Coronary artery (tissue), 2 donors: ENCODE measurements around the gene ADCY9.

Experiments
- DNase-seq: peaks from one replicate; pipeline ENCODE4 v3.0.0-alpha.2; 2017; ENCODE audit warnings: low spot score
- H3K27ac ChIP-seq, 2 donors: fragments of 200-600 bp; sonication (generic); one replicate each; pipeline ENCODE4 v1.5.1; 2016 to 2019
- H3K4me3 ChIP-seq: fragments of 200-600 bp; sonication (generic); 2 replicates; pipeline ENCODE4 v1.5.1; 2016; ENCODE audit warnings: mild to moderate bottlenecking, moderate library complexity
- TF ChIP-seq, protein P1 (sequence below): fragments of 200-600 bp; sonication (generic); IDR thresholded peaks from one replicate; pipeline ENCODE4 v1.5.1; 2019; ENCODE audit warnings: antibody characterized with exemption

ADCY9 gene

GRCh38 chr16:3968551-3968950 lies 147.7 kb downstream of the ADCY9 start:
- H3K4me3 ChIP-seq = no peak overlapping the region
- TF ChIP-seq, protein P1, sequence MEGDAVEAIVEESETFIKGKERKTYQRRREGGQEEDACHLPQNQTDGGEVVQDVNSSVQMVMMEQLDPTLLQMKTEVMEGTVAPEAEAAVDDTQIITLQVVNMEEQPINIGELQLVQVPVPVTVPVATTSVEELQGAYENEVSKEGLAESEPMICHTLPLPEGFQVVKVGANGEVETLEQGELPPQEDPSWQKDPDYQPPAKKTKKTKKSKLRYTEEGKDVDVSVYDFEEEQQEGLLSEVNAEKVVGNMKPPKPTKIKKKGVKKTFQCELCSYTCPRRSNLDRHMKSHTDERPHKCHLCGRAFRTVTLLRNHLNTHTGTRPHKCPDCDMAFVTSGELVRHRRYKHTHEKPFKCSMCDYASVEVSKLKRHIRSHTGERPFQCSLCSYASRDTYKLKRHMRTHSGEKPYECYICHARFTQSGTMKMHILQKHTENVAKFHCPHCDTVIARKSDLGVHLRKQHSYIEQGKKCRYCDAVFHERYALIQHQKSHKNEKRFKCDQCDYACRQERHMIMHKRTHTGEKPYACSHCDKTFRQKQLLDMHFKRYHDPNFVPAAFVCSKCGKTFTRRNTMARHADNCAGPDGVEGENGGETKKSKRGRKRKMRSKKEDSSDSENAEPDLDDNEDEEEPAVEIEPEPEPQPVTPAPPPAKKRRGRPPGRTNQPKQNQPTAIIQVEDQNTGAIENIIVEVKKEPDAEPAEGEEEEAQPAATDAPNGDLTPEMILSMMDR = no peak
- H3K27ac ChIP-seq = peak overlapping the region in 1 of 2 donors; percentile 5
- no peak for DNase-seq

GRCh38 chr16:3966681-3967080 lies 149.6 kb downstream of the ADCY9 start:
- DNase-seq = no peak
- H3K27ac ChIP-seq = no peak overlapping the region

DNA sequence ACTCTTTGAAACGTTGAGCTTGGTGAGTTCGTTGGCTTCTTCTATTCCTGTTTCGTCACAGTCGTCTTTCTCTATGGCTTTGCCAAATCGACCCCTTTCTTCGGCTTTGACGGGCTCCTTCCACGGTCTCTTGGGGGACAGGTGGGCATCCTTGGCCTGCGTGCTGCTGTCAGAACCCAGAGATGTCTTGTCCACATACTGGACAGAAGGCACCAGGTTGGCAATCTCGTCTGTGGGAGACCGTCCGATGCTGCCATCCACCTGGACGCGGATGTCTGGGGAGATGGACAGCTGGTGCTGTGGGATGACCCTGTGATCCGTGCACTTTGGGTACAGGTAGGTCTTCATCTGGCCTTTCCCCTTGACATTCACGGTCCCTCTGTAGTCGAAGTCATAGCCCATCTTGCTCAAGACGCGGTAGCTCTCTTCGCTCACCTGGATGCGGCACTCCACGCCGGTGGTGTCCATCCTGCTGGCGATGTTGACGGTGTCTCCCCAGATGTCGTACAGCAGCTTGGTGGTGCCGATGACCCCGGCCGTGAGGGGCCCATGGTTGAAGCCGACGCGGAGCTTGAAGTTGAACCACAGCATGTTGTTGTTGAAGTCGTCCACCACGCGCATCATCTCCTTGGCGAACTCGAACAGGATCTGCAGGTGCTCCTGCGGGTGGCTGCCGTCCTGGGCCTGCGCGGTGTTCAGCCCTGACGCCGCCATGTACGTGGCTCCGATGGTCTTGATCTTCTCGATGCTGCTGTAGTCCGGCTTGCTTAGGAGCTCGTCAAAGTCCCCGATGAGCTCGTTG lies 150.3 kb downstream of the ADCY9 start:
- Histone ChIP-seq H3K4me3 (no peak overlapping the region), H3K27ac (peak overlapping the region in 1 of 2 donors; percentile 82)
- no peak for DNase-seq
- TF ChIP-seq, protein P1 = no peak

More at GRCh38 chr16:3966681-3967080, 149.6 kb downstream of the ADCY9 start:
- TF ChIP-seq, protein P1 = no peak
- no peak overlapping the region for H3K4me3 ChIP-seq

DNA sequence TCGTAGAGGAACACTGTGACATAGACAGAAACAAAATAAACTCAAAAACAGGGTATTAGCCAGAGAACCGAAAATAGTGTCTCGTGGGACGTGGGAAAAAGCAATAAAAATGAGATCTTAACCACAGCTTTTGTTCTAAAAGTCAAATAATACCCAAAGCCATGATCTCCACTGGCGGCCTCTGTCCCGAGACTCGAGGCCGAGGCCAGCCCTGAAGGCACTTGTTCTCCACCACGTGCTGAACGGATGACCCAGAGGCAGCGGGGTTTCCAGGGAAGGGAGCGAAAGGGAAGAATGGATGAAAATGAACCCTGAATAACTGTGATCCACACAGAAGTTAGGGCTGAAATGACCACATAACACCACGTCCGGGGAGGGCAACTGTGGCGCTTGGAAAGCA lies 150.9 kb downstream of the ADCY9 start:
- TF ChIP-seq, protein P1 = no peak
- Histone ChIP-seq H3K4me3 (no peak overlapping the region), H3K27ac (peak overlapping the region; percentile 66 to 82)
- no peak for DNase-seq

DNA sequence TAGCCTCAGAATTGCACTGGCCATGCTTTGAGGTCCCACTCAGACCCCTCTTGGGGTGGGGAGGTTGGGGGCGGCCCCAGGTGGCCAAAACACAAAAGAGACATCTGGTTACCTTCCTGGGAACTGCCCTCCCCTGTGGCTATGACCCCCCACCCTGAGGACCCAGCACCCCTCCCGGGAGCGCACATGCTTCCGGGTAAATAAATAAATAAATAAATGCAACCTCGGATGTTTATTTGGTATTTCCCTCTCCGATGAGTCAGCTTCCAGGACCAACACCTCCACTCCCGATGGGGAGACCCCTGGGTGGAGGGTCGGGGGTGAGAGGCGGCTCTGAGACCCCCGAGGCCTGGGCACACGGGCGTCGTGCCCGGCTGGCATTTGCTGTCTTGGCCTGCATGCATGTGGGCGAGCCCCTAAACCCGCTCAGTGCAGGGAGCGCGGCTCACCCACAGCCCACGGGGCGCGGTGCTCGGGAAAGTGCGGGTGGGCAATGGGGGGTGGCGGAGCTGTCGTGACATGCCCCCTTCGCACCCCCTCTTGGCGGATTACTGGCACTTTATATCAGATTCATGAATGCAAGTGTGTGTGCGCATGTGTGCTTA lies 151.5 kb downstream of the ADCY9 start:
- H3K27ac ChIP-seq = peak overlapping the region; percentile 66 to 82
- TF ChIP-seq, protein P1 = no peak
- no peak for DNase-seq

GRCh38 chr16:3963886-3964685 lies 152.2 kb downstream of the ADCY9 start:
- peak overlapping the region; percentile 14 for H3K4me3 ChIP-seq
- H3K27ac ChIP-seq = peak overlapping the region; percentile 66 to 82
- TF ChIP-seq, protein P1 = no peak
- no peak for DNase-seq

More for the DNA sequence above, 151.5 kb downstream of the ADCY9 start:
- H3K4me3 ChIP-seq = peak overlapping the region; percentile 14
